T-helper 1 cell treated with Interleukin-12 subunit alpha and Interleukin-12 subunit beta and Interleukin-4 antibody, amounts not matched to agents 30 ng/mL and 1 ng/mL, for 36 hours (primary cell): ENCODE data around the gene SLC25A25. TPM values are rescaled to one million over a fixed set of nuclear protein-coding genes. Genes with fewer than 3 reads are reported as not detected.
"Not testable (repeated sequence)": the region's sequence is repeated elsewhere in the genome, so short reads cannot be mapped to it uniquely, and the experiment has no call there.

ENCODE experiments used
- intact Hi-C: fragments of 100-400 bp; cut with micrococcal nuclease; formaldehyde crosslinking; loops from one replicate; pipeline ENCODE4 v1.15.1; 2024
- total RNA-seq: library from RNA; stranded (reverse); gene quantifications from 2 replicates; pipeline ENCODE4 v1.2.3, GENCODE V29; 2022

Gene SLC25A25
- total RNA-seq: 13.9 and 14.8 TPM in 2 replicates

DNA sequence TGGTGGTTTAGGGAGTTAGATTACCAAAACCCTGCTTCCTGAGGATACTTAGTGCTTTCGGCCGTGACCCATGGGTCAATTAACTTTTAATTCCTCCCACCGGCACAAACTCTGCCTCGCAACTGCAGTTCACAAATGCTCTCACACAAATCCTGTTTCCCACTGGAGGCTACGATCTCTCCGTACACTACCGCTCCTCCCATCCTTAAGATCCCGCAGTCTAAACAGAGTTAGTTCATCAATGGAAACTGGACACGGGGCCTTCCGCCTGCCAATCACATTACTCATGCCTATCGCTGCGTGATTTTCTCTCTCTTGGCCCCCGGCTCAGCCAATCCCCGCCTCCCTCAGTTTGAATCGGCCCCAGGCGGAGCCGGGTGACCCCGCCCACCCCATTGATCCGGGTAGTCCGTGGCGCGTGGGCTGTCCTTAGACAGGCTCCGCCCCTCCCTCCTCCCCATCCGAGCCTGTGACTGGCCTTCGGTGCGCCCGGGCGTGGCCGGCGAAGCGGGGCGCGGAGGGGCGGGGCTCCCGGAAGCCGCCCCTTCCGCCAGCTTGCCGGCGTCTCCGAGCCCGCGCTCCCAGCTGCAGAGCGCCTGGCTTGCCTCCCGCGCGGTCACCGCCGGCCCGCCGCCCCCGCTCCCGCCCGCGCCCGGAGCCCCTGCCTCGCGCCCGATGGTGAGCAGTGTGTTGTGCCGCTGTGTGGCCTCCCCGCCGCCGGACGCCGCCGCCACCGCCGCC is at the start of gene SLC25A25:
TSS of gene SLC25A25 (plus strand) at position 588 of the 741 bp plus-strand sequence. CDS start at position 676, 88 bp downstream.
- intact Hi-C loops: loop anchor here (1.0 to 5.0 kb wide), 29 partner anchors 16 to 1013 kb away; partner anchors contain the start of genes BBLN, COQ4, DNM1 and DOLK

DNA sequence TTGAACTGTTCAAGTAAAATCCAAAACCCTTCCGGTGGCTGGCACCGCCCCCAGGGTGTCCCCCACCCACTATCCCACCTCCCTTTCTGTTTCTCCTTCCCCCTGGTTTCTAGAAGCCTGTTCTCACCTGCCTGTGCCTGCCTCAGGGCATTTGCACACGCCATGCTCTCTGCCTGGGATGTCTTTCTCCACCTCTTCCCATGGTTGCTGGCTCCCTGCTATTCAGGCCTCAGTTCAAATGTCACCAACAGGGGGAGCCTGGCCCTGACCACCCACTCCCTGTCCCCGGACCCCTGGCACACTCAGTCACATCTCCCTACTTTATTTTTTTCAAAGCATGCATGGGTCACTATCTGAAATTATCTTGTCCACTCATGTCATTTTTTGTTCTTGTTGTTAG is 47.3 kb upstream of the SLC25A25 start:
- intact Hi-C loops: no loop called here

- intact Hi-C loops: no loop called here
These were observed 46.9 kb upstream of the SLC25A25 start for GRCh38 chr9:128021098-128021497.

- intact Hi-C loops: no loop called here
These were observed 45.1 kb upstream of the SLC25A25 start for GRCh38 chr9:128022886-128023285.

DNA sequence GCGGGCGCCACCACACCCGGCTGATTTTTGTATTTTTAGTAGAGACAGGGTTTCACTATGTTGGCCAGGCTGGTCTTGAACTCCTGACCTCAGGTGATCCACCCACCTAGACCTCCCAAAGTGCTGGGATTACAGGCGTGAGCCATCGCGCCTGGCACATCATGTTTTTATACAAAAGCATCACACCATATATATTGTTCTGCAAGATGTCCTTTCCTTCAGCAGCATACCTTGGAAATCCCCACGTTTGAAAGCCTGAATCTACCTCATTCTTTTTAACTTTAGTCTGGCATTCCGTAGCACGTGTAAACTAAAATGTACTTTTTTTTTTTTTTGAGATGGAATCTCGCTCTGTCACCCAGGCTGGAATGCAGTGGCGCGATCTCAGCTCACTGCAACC is 44.4 kb upstream of the SLC25A25 start:
- intact Hi-C loops: not testable (repeated sequence)

DNA sequence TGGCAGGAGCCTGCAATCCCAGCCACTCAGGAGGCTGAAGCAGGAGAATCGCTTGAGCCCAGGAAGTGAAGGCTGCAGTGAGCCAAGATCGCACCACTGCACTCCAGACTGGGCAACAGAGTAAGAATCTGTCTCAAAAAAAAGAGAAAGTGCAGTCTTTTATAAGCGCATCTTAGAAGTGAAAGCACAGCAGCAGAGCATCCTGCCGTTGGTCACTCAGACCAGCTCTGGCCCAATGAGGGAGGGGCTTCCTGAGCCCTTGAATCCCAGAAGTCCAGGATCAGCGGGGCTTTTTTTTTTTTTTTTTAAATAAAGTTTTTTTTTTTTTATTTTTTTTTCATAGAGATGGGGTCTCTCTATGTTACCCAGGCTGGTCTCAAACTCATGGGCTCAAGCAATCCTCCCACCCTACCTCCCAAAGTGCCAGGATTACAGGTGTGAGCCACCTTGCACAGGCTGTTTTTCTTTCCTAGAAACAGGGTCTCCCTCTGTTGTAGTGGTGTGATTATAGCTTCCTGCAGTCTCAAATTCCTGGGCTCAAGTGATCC is 43.2 kb upstream of the SLC25A25 start:
- intact Hi-C loops: loop anchor here (1.0 to 5.0 kb wide), 3 partner anchors 8 to 1038 kb away; partner anchors contain the start of gene SH2D3C

GRCh38 chr9:128025736-128026135 is 42.3 kb upstream of the SLC25A25 start:
- intact Hi-C loops: loop anchor here (1.0 to 5.0 kb wide), 7 partner anchors 8 to 1038 kb away; partner anchors contain the start of genes NAIF1 and SH2D3C

- intact Hi-C loops: loop anchor here (1.0 to 5.0 kb wide), 6 partner anchors 19 to 1039 kb away; partner anchors contain the start of genes NAIF1 and SH2D3C
These were observed 41.7 kb upstream of the SLC25A25 start for GRCh38 chr9:128026255-128026772.

DNA sequence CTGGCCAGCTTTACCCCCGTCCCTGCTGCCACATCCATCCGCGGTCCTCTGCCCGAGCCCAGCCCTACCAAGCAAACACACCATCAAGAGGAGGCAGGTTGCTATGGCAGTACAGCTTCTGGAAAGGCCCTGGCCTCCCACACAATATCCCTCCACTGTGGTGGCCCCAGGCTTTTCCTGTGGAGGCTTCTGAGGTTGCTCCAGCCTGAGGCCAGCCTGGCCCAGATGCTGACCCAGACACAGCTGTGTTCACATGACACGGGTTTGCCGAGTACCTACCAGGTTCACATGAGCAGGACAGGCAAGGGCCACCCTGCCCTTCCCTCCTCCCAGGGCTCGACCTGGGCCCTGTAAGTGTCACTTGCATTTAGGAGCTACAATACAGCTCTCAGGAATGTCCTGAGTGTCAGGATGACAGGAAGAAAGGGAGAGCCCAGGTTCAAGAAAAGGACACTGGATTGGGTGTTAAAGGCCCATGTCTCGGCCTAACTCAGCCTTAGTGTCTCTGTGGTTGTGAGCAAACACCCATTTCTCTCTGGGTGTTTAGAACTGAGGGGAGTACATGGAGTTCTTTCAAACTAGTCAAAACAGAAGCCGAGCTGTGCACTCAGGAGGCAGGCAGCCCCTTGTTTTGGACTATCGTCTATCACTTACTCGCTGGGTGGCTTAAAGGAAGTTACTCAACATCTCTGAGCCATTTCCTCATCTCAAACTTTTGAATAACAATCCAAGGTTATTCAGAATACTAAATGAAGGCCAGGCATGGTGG is 41.1 kb upstream of the SLC25A25 start:
- intact Hi-C loops: loop anchor here (1.0 to 5.0 kb wide), 6 partner anchors 20 to 1040 kb away; partner anchors contain the start of genes NAIF1 and SH2D3C

DNA sequence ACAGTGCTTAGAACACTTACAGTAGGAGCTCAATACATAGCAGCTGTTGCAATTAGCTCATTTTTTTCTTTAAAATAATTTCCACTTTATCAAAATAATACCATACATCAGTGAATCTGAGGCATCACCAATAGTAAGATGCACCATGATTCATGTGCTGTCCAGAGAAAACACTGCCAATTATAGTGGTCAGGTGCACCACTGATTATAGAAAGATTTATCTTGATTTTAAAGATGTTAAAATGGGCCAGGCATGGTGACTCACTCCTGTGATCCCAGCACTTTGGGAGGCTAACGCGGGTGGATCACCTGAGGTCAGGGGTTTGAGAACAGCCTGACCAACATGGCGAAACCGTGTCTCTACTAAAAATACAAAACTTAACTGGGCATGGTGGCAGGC is 40.3 kb upstream of the SLC25A25 start:
- intact Hi-C loops: loop anchor here (2.0 to 5.0 kb wide), 3 partner anchors 39 to 1040 kb away; partner anchors contain the start of genes NAIF1 and SH2D3C

DNA sequence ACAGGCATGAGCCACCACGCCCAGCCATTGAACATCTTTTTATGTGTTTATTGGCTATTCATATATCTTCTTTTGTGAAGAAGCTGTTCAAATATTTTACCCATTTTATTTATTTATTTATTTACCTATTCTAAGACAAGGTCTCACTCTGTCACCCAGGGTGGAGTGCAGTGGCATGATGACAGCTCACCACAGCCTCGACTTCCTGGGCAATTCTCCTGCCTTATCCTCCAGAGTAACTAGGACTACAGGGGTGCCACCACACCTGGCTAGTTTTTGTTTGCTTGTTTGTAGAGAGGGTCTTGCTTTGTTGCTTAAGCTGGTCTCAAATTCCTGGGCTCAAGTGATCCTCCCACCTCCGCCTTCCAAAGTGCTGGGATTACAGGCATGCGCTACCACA is 34.4 kb upstream of the SLC25A25 start:
- intact Hi-C loops: loop anchor here (1.0 to 2.0 kb wide), 3 partner anchors 8 to 96 kb away; partner anchors contain the start of gene DPM2

- intact Hi-C loops: loop anchor here (1.0 to 5.0 kb wide), 5 partner anchors 47 to 92 kb away; no protein-coding TSS in a partner anchor
These were observed 33.0 kb upstream of the SLC25A25 start for GRCh38 chr9:128034821-128035652.

- intact Hi-C loops: loop anchor here (5.0 kb wide), 1 partner anchor 46 kb away; no protein-coding TSS in a partner anchor
These were observed 31.5 kb upstream of the SLC25A25 start for GRCh38 chr9:128036522-128036921.

GRCh38 chr9:128040783-128041182 is 27.2 kb upstream of the SLC25A25 start:
- intact Hi-C loops: not testable (repeated sequence)

- intact Hi-C loops: no loop called here
These were observed 26.0 kb upstream of the SLC25A25 start for GRCh38 chr9:128042043-128042442.

- intact Hi-C loops: no loop called here
These were observed 24.6 kb upstream of the SLC25A25 start for GRCh38 chr9:128043467-128043868.

DNA sequence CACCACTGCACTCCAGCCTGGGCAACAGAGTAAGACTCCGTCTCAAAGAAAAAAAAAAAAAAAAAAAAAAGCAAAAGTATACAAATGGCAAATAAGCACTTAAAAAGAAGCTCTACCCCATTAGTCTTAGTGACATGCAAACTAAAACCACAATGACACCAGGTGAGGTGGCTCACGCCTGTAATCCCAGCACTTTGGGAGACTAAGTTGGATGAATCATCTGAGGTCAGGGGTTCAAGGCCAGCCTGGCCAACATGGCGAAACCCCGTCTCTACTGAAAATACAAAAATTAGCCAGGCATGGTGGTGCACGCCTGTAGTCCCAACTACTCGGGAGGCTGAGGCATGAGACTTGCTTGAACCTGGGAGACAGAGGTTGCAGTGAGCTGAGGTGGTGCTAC is 22.6 kb upstream of the SLC25A25 start:
- intact Hi-C loops: not testable (repeated sequence)

DNA sequence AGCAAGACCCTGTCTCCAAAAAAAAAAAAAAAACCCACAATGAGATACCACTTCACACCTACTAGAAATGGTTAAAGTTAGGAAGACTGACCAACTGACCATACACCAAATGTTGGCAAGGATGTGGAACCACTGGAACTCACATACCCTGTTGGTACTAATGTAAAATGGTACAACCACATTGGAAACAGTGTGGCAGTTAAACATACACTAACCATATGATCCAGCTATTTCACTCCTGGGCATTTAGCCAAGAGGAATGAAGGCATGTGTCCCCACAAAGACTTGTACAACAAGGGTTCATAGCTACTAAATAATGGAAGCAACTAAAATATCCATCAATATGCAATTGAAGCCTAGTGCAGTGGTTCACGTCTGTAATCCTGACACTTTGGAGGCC is 22.2 kb upstream of the SLC25A25 start:
- intact Hi-C loops: no loop called here

GRCh38 chr9:128047231-128047630 is 20.8 kb upstream of the SLC25A25 start:
- intact Hi-C loops: no loop called here

- intact Hi-C loops: no loop called here
These were observed 19.4 kb upstream of the SLC25A25 start for GRCh38 chr9:128048663-128049062.
